ENCODE measurements around the gene CCL13.

The CCL13 gene

DNA sequence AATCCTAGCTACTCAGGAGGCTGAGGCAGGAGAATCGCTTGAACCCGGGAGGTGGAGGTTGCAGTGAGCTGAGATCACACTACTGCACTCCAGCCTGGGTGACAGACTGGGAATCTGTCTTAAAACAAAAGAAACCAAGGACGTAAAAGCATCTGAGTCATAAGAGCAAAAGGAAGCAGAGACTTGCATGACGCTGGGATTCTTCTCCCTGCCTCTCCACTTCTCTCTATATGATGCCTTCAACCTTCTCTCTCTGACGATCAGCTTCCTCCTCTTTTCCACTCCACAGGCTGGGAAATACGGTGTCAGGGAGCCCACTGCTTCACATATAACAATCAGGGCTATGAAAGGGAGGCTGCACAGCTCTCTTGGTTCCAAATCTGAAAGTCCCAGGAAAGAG, 49.9 kb downstream of the CCL13 start:
- no peak overlapping the region for H3K14ac ChIP-seq (ENCODE audit: low read length)
- no peak overlapping the region for H4K12ac ChIP-seq (ENCODE audit: low read depth, low read length)
- H3K79me1 ChIP-seq (ENCODE audit: low read length), result no peaks in the 10 kb centered on the region
- H3K9me3 ChIP-seq (ENCODE audit: insufficient read depth, low read depth, low read length), result no peaks in the 10 kb centered on the region
- H4K91ac ChIP-seq (ENCODE audit: low read depth, low read length), result no peak overlapping the region
- no peak overlapping the region for H3K4ac ChIP-seq (ENCODE audit: low read depth, low read length)
- no peaks in the 10 kb centered on the region for H3K79me2 ChIP-seq (ENCODE audit: control insufficient read depth, insufficient read depth, low read length, poor library complexity)
- H2BK12ac ChIP-seq (ENCODE audit: low read length), result no peak overlapping the region
- H3K23ac ChIP-seq (ENCODE audit: low read length), result no peak overlapping the region
- H3K27me3 ChIP-seq (ENCODE audit: insufficient read depth, low read length), result no peaks in the 10 kb centered on the region
- no peaks in the 10 kb centered on the region for H3K36me3 ChIP-seq (ENCODE audit: control insufficient read depth in 1 of 2, insufficient read depth in 2 of 2, low read length in 2 of 2)
- no peak overlapping the region for H3K9ac ChIP-seq (ENCODE audit: low read length)
- whole genome bisulfite sequencing (ENCODE audit: extremely low coverage, insufficient coverage, insufficient read length), result no CpG with 5 or more reads among the region's 6 CpGs
- H3K18ac ChIP-seq (ENCODE audit: low read length), result no peak overlapping the region
- no peak overlapping the region for H2BK5ac ChIP-seq (ENCODE audit: low read depth, low read length, poor library complexity)
- DNase-seq, result no peak
- no peak overlapping the region for H2BK120ac ChIP-seq (ENCODE audit: insufficient read depth, low read length, poor library complexity)
- no peaks in the 10 kb centered on the region for H3K4me1 ChIP-seq (ENCODE audit: control insufficient read depth in 1 of 2, insufficient read depth in 2 of 2, low read length in 2 of 2)
- H2AK5ac ChIP-seq (ENCODE audit: low read length), result no peak overlapping the region
- no peak overlapping the region for H3K4me2 ChIP-seq (ENCODE audit: low read length)
- H3K27ac ChIP-seq (ENCODE audit: low read depth, low read length), result no peak overlapping the region
- H4K8ac ChIP-seq (ENCODE audit: low read depth, low read length), result no peak overlapping the region
- H2AFZ ChIP-seq (ENCODE audit: insufficient read depth, low read length, poor library complexity), result no peak overlapping the region
- H3K4me3 ChIP-seq (ENCODE audit: low read depth, low read length), result no peak overlapping the region

Measured in trophoblast cell (in vitro differentiated cells and primary cell).